Measurements from ENCODE around the gene OSBP2. TPM values are rescaled to one million over a fixed set of nuclear protein-coding genes. Genes with fewer than 3 reads are reported as not detected.

Gene OSBP2
- total and polyA plus RNA-seq, 3 donors from 2014 or later: 39.5 to 68.0 (median 45.4) TPM

- Histone ChIP-seq H3K27me3 (no peaks in the 10 kb centered on the region), H3K9me3 (no peaks in the 10 kb centered on the region), H3K4me1 (peaks cover 34% of the 10 kb centered on the region), H3K36me3 (ENCODE audit: low read depth, missing control alignments) (no peaks in the 10 kb centered on the region), H3K27ac (no peak overlapping the region), H3K4me3 (no peak overlapping the region)
- TF ChIP-seq POLR2A (IDR thresholded peaks at IDR 0.05) (no peak), CTCF (IDR thresholded peaks at IDR 0.05) (no peak)
- intact Hi-C loops (cut with DNase I; ENCODE audit: low total_unique reads): no loop called here
- 82 to 92% methylated on average over 2 of the region's 2 CpGs for WGBS, 2 donors
- DNase-seq: no peak
Observed at GRCh38 chr22:30681831-30682230, 12.8 kb upstream of the OSBP2 start.

GRCh38 chr22:30685178-30685577 lies 9.5 kb upstream of the OSBP2 start:
- Histone ChIP-seq H3K4me3 (no peak overlapping the region), H3K9me3 (no peaks in the 10 kb centered on the region), H3K27ac (no peak overlapping the region), H3K27me3 (no peaks in the 10 kb centered on the region), H3K36me3 (ENCODE audit: low read depth, missing control alignments) (no peaks in the 10 kb centered on the region), H3K4me1 (peaks cover 17% of the 10 kb centered on the region)
- DNase-seq: no peak
- TF ChIP-seq CTCF (IDR thresholded peaks at IDR 0.05) (no peak), POLR2A (IDR thresholded peaks at IDR 0.05) (no peak)
- intact Hi-C loops (cut with DNase I; ENCODE audit: low total_unique reads): no loop called here
- 84 to 85% methylated on average over 7 of the region's 7 CpGs for WGBS, 2 donors

GRCh38 chr22:30687358-30687757 lies 7.3 kb upstream of the OSBP2 start:
- H3K27me3 ChIP-seq: no peaks in the 10 kb centered on the region
- TF ChIP-seq POLR2A (IDR thresholded peaks at IDR 0.05) (no peak), CTCF (IDR thresholded peaks at IDR 0.05) (no peak)
- no peaks in the 10 kb centered on the region for H3K9me3 ChIP-seq
- intact Hi-C loops (cut with DNase I; ENCODE audit: low total_unique reads): no loop called here
- H3K4me3 ChIP-seq: no peak overlapping the region
- DNase-seq: no peak
- H3K4me1 ChIP-seq: no peaks in the 10 kb centered on the region
- H3K36me3 ChIP-seq (ENCODE audit: low read depth, missing control alignments): no peaks in the 10 kb centered on the region
- 92 to 94% methylated on average over 4 of the region's 4 CpGs for WGBS, 2 donors
- no peak overlapping the region for H3K27ac ChIP-seq

GRCh38 chr22:30689622-30690021 lies 5.1 kb upstream of the OSBP2 start:
- Histone ChIP-seq H3K9me3 (no peaks in the 10 kb centered on the region), H3K27me3 (no peaks in the 10 kb centered on the region), H3K36me3 (ENCODE audit: low read depth, missing control alignments) (no peaks in the 10 kb centered on the region), H3K4me3 (no peak overlapping the region), H3K4me1 (no peaks in the 10 kb centered on the region), H3K27ac (no peak overlapping the region)
- no peak for DNase-seq
- TF ChIP-seq POLR2A (IDR thresholded peaks at IDR 0.05) (no peak), CTCF (IDR thresholded peaks at IDR 0.05) (no peak)
- 74 to 79% methylated on average over 1 of the region's 1 CpG for WGBS, 2 donors
- intact Hi-C loops (cut with DNase I; ENCODE audit: low total_unique reads): no loop called here

GRCh38 chr22:30691204-30691603 lies 3.5 kb upstream of the OSBP2 start:
- DNase-seq: no peak
- H3K4me3 ChIP-seq: no peak overlapping the region
- no peaks in the 10 kb centered on the region for H3K27me3 ChIP-seq
- H3K4me1 ChIP-seq: no peaks in the 10 kb centered on the region
- no peak overlapping the region for H3K27ac ChIP-seq
- no peaks in the 10 kb centered on the region for H3K9me3 ChIP-seq
- TF ChIP-seq POLR2A (IDR thresholded peaks at IDR 0.05): no peak
- no peak for TF ChIP-seq CTCF (IDR thresholded peaks at IDR 0.05)
- intact Hi-C loops (cut with DNase I; ENCODE audit: low total_unique reads): no loop called here
- WGBS, 2 donors: 91 to 93% methylated on average over 1 of the region's 1 CpG
- H3K36me3 ChIP-seq (ENCODE audit: low read depth, missing control alignments): no peaks in the 10 kb centered on the region

Measured in testis (tissue), 3 donors.